ENCODE results near the gene NAT9.

Gene NAT9

GRCh38 chr17:74744714-74745547 lies 31.2 kb downstream of the NAT9 start:
- peak; percentile 82 for DNase-seq (ENCODE audit: low spot score)

GRCh38 chr17:74744349-74744713 lies 31.8 kb downstream of the NAT9 start:
- DNase-seq (ENCODE audit: low spot score) = no peak

DNA sequence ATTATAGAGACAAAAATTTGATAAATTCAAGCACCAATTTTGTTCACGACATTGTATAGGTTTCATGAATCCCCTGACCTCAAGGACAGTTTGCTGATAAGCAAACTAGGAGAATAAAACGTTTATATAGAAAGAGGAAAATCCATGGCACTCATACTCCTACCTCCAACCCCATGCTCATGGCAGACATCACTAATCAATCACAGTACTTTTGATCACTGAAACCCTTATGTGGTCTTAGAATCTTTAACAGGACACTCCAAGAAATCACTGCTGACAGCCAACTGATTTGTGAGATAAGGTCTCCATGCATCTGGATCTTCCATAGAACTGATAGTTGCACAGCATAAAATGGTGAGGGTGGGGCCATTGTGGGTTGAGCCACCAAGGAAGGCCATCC lies 32.4 kb downstream of the NAT9 start:
- no peak for DNase-seq (ENCODE audit: low spot score)

DNA sequence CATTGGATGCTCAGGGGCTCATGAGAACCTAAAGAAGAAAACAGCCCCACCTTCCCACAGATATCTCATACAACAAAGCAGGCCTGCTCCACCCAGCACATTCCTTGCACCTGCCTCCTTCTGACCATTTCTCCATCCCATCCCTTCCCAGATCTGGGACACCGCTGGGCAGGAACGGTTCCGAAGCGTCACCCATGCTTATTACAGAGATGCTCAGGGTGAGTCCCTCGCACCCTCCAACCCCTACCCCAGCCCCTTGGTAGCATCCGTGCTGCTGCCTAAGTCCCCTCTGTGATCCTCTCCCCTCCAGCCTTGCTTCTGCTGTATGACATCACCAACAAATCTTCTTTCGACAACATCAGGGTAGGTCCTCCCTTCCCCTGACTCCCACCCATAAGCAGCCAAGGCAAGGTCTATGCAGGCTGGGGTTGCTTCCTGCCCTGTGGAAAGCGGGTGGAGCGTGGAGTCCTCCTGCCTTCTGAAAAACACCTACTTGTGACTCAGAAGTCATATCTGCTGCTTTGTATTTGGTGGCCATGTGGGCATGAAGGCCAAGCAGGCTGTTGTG lies 33.1 kb downstream of the NAT9 start:
- peak; percentile 1 for DNase-seq (ENCODE audit: low spot score)

DNA sequence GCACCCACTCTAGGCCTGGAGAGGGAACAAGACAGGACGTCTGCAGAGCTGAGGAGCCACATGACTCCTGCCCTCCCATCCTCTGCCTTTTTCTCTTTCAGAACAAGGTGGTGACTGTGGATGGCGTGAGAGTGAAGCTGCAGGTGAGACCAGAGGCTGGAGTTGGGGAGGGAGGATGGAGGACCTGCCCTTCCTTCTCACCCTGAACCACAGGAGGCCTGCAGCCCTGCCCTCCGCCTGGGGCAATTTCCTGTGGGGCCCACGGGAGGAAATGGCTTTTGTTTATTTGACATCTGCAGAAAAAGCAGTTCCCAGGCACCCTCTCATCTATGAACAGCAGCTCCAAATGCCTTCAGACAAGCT lies 34.0 kb downstream of the NAT9 start:
- peak; percentile 54 for DNase-seq (ENCODE audit: low spot score)

DNA sequence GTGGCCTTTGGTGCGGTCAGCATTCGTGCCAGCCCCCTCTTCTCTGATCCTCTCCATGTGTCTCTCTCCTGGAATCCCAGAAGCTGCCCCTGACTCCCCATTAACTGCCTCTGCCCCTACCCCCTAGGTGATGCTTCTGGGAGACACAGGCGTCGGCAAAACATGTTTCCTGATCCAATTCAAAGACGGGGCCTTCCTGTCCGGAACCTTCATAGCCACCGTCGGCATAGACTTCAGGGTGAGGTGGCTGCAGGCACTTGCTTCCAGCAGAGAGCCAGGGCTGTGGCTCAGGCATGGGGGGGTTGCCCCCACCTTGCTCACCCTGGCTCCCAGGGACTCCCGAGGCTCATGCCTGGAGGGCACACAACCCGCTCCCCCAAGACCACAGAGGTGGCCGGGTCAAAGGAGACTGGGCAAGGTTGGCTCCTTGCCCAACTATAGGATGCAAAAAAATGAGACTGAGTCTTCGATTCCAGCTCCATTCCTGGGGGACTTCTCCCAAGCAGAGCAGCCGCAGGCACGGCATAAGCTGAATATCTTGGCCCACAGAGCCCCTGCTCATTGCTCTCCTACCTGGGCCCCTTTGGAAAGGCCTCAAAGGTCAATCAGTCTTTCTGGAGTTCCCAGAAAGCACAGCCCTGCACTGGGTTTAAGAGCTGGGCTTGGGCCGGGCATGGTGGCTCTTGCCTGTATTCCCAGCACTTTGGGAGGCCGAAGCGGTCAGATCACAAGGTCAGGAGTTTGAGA lies 35.3 kb downstream of the NAT9 start:
- no peak for DNase-seq (ENCODE audit: low spot score)

DNA sequence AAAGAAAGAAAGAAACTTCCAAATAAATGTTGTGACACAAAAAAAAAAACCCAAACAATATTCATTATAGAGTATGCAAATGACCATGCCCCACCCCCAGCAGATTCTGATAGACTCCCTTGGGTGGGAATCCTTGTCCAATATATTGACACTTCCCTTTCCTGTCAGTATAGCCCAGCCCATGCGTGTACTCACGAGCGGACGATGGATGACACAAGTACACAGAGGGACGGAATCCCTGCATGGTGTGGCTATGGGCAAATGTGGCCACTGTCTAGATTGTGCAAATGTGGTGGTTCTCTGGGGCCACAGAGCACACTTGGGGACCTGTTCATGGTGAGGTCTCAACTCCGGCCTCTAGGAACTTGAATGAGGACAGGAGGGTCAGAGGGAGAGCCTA lies 36.0 kb downstream of the NAT9 start:
- no peak for DNase-seq (ENCODE audit: low spot score)

DNA sequence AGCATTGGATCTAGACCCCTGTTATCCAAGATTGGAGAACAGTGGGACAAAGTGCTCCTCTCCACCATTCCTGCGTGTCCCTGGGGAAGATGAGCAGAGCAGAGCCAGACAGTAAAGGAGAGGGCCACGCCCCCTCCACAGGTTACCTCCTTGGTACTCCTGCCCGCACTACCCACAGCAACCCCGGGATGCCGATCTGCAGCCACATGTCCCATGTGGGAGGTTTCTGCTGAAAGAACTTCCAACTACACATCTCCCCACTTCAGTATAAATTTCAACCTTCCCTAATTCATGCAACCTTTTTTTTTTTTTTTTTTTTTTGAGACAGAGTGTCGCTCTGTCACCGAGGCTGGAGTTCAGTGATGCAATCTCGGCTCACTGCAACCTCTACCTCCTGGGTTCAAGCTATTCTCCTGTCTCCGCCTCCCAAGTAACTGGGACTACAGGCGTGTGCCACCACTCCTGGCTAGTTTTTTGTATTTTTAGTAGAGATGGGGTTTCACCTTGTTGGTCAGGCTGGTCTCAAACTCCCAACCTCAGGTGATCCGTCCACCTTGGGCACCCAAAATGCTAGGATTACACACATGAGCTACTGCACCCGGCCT lies 36.8 kb downstream of the NAT9 start:
- no peak for DNase-seq (ENCODE audit: low spot score)

DNA sequence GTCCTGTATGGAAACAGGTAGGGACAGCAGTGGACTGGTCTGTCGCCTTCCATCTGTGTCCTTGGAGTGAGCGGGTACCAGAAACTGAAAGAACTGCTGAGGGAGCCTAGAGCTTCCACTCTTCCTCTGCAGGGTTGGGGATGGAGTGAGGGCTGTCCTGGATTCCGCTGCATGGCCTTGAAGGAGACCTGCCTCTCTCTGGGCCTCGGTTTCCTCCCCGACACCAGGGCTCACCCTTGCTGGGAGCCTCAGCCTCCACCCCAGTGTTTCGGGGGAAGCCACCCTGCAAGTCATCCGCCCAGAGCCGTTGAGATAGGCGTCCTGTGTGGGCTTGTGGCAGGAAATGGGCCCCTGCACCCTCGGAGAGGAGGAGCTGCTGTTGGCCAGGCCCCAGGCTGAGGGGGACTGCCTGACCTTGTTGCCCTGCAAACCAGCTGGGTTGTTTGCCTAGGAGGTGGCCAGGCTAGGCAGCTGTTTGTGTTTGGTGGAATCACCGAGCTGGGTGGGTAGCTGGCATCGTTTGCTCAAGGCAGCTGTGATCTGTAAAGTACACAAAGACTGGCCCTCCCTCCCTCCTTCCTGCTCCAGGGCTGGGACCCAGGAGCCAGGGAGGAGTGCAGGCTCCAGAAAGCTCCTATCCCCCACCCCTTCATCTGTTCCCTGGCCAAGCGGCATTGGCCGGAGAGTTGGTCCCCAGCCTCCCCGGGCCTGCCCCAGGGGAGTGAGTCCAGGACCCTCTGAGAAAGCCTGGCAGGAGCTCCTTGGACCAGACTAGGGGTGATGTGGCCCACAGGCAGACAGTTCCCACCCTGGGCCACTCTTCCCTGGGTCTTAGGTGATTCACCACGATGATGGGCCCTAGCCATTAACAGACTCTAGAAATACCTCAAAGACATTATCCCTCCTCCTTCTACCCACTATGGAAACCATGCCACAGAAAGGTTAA lies 37.8 kb downstream of the NAT9 start:
- peak; percentile 57 for DNase-seq (ENCODE audit: low spot score)

GRCh38 chr17:74737299-74738050 lies 38.7 kb downstream of the NAT9 start:
- DNase-seq (ENCODE audit: low spot score) = peak; percentile 57

- DNase-seq (ENCODE audit: low spot score) = peak; percentile 81
Observed at GRCh38 chr17:74736513-74737298, 39.4 kb downstream of the NAT9 start, which contains the start of gene RAB37. RAB37 (plus strand) TSS chr17:74737256; CDS start chr17:74737273, 17 bp downstream.

- DNase-seq (ENCODE audit: low spot score) = no peak
Observed at GRCh38 chr17:74734256-74734655, 41.9 kb downstream of the NAT9 start.

DNA sequence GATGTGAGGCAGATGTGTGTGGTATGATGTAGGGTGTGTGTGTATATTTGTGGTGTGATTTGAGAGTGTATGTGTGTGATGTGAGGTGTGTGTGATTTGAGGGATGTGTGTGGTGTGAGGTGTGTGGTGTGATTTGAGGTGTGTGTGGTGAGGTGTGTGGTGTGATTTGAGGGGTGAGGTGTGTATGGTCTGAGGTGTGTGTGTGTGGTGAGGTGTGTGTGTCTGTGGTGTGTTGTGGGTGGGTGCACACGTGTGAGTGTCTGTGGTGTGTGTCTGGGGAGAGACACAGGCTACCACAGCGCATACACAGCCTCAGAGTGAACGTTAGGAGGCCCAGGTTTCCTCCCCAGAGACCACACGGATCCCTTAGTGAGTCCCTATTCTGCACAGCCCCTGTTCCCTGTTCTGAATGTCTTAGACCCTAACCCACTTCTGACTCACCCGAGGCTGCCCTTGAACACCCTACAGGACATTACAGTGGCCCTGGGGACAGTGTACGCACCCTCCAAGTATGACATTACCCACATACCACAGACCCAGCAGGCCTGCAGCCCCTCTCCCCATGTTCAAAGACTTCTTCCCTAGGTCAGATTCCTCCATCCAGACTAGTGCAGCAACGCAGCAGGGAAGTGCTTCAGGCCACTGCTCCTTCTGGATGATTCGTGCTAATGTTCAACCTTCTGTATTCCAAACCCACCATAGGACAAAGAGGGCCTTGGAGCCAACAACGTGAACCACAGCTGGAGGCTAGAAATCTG lies 42.6 kb downstream of the NAT9 start:
- no peak for DNase-seq (ENCODE audit: low spot score)

- no peak for DNase-seq (ENCODE audit: low spot score)
Observed at GRCh38 chr17:74732042-74732867, 43.9 kb downstream of the NAT9 start.

DNA sequence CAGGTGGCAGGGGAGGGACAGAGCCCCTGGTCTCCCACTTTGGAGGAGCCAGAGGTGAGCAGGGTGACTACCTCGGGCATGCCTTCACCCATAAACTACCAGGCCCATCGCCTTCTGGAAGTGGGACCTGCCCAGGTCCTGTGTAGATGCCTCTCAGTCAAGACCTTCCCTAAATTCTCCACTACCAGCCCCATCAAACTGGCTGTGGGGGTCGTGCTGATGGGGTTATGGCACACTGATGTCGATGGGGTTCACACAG lies 44.9 kb downstream of the NAT9 start:
- DNase-seq (ENCODE audit: low spot score) = no peak

DNA sequence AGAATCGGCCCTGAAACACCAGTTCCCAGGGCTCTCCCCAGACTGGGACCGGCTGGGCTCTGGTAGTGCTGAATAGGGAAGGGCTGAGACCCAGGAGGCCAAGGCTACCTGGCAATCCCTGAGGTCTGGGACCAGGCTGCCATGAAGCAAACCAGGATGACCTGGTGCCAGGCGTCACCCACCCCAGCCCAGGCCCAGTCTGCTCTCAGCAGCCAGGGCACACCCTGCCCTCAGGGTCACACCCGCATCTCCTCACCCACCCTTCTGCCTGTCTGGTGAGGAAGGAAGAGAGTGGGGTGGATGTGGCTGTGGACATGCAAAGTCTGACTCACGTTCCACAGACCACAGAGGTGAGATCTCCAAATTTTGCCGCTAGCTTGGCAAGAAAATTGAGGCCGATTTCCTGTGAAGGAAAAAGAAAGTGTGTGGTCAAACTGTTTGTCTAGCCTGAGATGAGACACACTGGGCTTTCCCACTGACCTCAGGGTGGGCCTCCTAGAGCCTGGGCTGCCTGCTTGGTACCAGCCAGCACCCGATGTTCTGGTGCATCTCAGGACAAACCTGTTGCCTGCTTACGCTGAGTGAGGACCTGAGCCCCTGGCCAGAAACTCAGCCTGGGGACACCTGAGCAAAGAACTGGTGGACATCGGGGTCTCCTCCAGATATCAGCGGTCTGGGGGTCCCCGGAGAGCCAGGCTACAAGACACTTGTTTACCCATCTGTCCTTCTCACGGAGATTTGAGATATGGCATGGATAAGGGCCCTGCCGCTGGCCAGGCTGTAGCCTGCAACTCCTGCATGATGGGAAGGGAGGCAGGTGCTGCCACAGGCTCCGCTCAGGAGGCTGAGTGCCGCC lies 45.4 kb downstream of the NAT9 start:
- no peak for DNase-seq (ENCODE audit: low spot score)

DNA sequence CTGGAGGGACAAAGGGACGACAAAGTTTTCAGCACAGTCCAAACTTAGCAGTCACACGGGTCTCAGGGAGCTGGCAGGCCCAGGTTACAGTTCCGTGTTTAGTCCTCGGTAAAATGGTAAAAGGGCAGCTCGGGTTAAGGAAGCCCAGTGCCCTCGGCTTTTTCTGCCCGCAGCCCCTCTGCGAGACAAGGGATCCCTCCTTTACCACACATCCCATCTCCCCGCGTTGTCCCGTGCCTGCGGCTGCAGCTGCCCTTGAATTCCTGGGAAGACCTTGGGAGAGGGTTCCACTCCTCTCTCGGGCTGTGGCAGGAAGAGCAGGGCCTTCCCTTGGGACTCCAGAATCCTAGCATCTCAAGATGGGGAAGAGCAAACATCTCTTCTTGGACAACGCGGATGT lies 46.3 kb downstream of the NAT9 start:
- no peak for DNase-seq (ENCODE audit: low spot score)

- no peak for DNase-seq (ENCODE audit: low spot score)
Observed at GRCh38 chr17:74729368-74729767, 46.8 kb downstream of the NAT9 start.
